Measurements from ENCODE around the gene SBNO2.
"Not testable (repeated sequence)": the region's sequence is repeated elsewhere in the genome, so short reads cannot be mapped to it uniquely, and the experiment has no call there.

The SBNO2 gene

GRCh38 chr19:1129084-1129483, 45.0 kb downstream of the SBNO2 start:
- not testable (repeated sequence) for H3K27me3 ChIP-seq (ENCODE audit: control insufficient read depth, insufficient read depth, low read length); H3K4me3 ChIP-seq (ENCODE audit: low read depth, low read length); H3K9me3 ChIP-seq (ENCODE audit: control insufficient read depth, insufficient read depth, low read depth, low read length); H3K27ac ChIP-seq (ENCODE audit: low read depth, low read length)
- peak overlapping the region; percentile 19 for H3K9ac ChIP-seq (ENCODE audit: low read length)
- H3K4me1 ChIP-seq (ENCODE audit: control insufficient read depth, insufficient read depth, low read length), result peaks cover 25% of the 10 kb centered on the region
- H3K36me3 ChIP-seq (ENCODE audit: control insufficient read depth, insufficient read depth, low read length), result peaks cover 25% of the 10 kb centered on the region

- Histone ChIP-seq H3K36me3 (ENCODE audit: control insufficient read depth, insufficient read depth, low read length) (peaks cover 33% of the 10 kb centered on the region), H3K27ac (ENCODE audit: low read depth, low read length) (no peak overlapping the region), H3K4me1 (ENCODE audit: control insufficient read depth, insufficient read depth, low read length) (peaks cover 25% of the 10 kb centered on the region), H3K4me3 (ENCODE audit: low read depth, low read length) (no peak overlapping the region), H3K27me3 (ENCODE audit: control insufficient read depth, insufficient read depth, low read length) (no peaks in the 10 kb centered on the region), H3K9me3 (ENCODE audit: control insufficient read depth, insufficient read depth, low read depth, low read length) (no peaks in the 10 kb centered on the region), H3K9ac (ENCODE audit: low read length) (no peak overlapping the region)
These were observed 46.0 kb downstream of the SBNO2 start for GRCh38 chr19:1128106-1128505.

GRCh38 chr19:1126984-1127760, 46.9 kb downstream of the SBNO2 start:
- Histone ChIP-seq H3K9me3 (ENCODE audit: control insufficient read depth, insufficient read depth, low read depth, low read length) (no peaks in the 10 kb centered on the region), H3K9ac (ENCODE audit: low read length) (no peak overlapping the region), H3K27ac (ENCODE audit: low read depth, low read length) (no peak overlapping the region), H3K27me3 (ENCODE audit: control insufficient read depth, insufficient read depth, low read length) (no peaks in the 10 kb centered on the region), H3K4me1 (ENCODE audit: control insufficient read depth, insufficient read depth, low read length) (peaks cover 16% of the 10 kb centered on the region), H3K4me3 (ENCODE audit: low read depth, low read length) (no peak overlapping the region), H3K36me3 (ENCODE audit: control insufficient read depth, insufficient read depth, low read length) (peaks cover 38% of the 10 kb centered on the region)

GRCh38 chr19:1125601-1126467, 48.2 kb downstream of the SBNO2 start:
- no peaks in the 10 kb centered on the region for H3K9me3 ChIP-seq (ENCODE audit: control insufficient read depth, insufficient read depth, low read depth, low read length)
- H3K9ac ChIP-seq (ENCODE audit: low read length), result no peak overlapping the region
- H3K27ac ChIP-seq (ENCODE audit: low read depth, low read length), result no peak overlapping the region
- peaks cover 5% of the 10 kb centered on the region; the same call in 1 of the 2 replicates for H3K4me1 ChIP-seq (ENCODE audit: control insufficient read depth, insufficient read depth, low read length)
- no peaks in the 10 kb centered on the region for H3K27me3 ChIP-seq (ENCODE audit: control insufficient read depth, insufficient read depth, low read length)
- no peak overlapping the region for H3K4me3 ChIP-seq (ENCODE audit: low read depth, low read length)
- H3K36me3 ChIP-seq (ENCODE audit: control insufficient read depth, insufficient read depth, low read length), result peaks cover 50% of the 10 kb centered on the region

GRCh38 chr19:1123885-1124677, 50.0 kb downstream of the SBNO2 start:
- Histone ChIP-seq H3K9ac (ENCODE audit: low read length) (no peak overlapping the region), H3K36me3 (ENCODE audit: control insufficient read depth, insufficient read depth, low read length) (peaks cover 67% of the 10 kb centered on the region), H3K9me3 (ENCODE audit: control insufficient read depth, insufficient read depth, low read depth, low read length) (no peaks in the 10 kb centered on the region), H3K27me3 (ENCODE audit: control insufficient read depth, insufficient read depth, low read length) (no peaks in the 10 kb centered on the region), H3K4me1 (ENCODE audit: control insufficient read depth, insufficient read depth, low read length) (peaks cover 5% of the 10 kb centered on the region; the same call in 1 of the 2 replicates), H3K27ac (ENCODE audit: low read depth, low read length) (no peak overlapping the region), H3K4me3 (ENCODE audit: low read depth, low read length) (no peak overlapping the region)

- Histone ChIP-seq H3K27ac (ENCODE audit: low read depth, low read length) (peak overlapping the region; percentile 22; the same call in 1 of the 2 replicates), H3K4me1 (ENCODE audit: control insufficient read depth, insufficient read depth, low read length) (peaks cover 5% of the 10 kb centered on the region; the same call in 1 of the 2 replicates)
These were observed 50.7 kb downstream of the SBNO2 start for GRCh38 chr19:1123381-1123780.

GRCh38 chr19:1122972-1123363, 51.1 kb downstream of the SBNO2 start:
- Histone ChIP-seq H3K36me3 (ENCODE audit: control insufficient read depth, insufficient read depth, low read length) (peaks cover 76% of the 10 kb centered on the region), H3K9me3 (ENCODE audit: control insufficient read depth, insufficient read depth, low read depth, low read length) (no peaks in the 10 kb centered on the region)

More at GRCh38 chr19:1123381-1123780, 50.7 kb downstream of the SBNO2 start:
- peaks cover 74% of the 10 kb centered on the region for H3K36me3 ChIP-seq (ENCODE audit: control insufficient read depth, insufficient read depth, low read length)
- H3K9ac ChIP-seq (ENCODE audit: low read length), result no peak overlapping the region
- H3K27me3 ChIP-seq (ENCODE audit: control insufficient read depth, insufficient read depth, low read length), result no peaks in the 10 kb centered on the region
- H3K4me3 ChIP-seq (ENCODE audit: low read depth, low read length), result no peak overlapping the region
- no peaks in the 10 kb centered on the region for H3K9me3 ChIP-seq (ENCODE audit: control insufficient read depth, insufficient read depth, low read depth, low read length)

GRCh38 chr19:1122021-1122971, 51.8 kb downstream of the SBNO2 start:
- Histone ChIP-seq H3K4me1 (ENCODE audit: control insufficient read depth, insufficient read depth, low read length) (peaks cover 8% of the 10 kb centered on the region; the same call in 1 of the 2 replicates), H3K36me3 (ENCODE audit: control insufficient read depth, insufficient read depth, low read length) (peaks cover 75% of the 10 kb centered on the region), H3K9ac (ENCODE audit: low read length) (no peak overlapping the region)

More at GRCh38 chr19:1122972-1123363, 51.1 kb downstream of the SBNO2 start:
- Histone ChIP-seq H3K4me1 (ENCODE audit: control insufficient read depth, insufficient read depth, low read length) (peaks cover 5% of the 10 kb centered on the region; the same call in 1 of the 2 replicates), H3K4me3 (ENCODE audit: low read depth, low read length) (no peak overlapping the region), H3K27ac (ENCODE audit: low read depth, low read length) (no peak overlapping the region), H3K9ac (ENCODE audit: low read length) (no peak overlapping the region), H3K27me3 (ENCODE audit: control insufficient read depth, insufficient read depth, low read length) (no peaks in the 10 kb centered on the region)

GRCh38 chr19:1121395-1121794, 52.7 kb downstream of the SBNO2 start:
- no peak overlapping the region for H3K9ac ChIP-seq (ENCODE audit: low read length)
- H3K27ac ChIP-seq (ENCODE audit: low read depth, low read length), result no peak overlapping the region
- H3K4me3 ChIP-seq (ENCODE audit: low read depth, low read length), result no peak overlapping the region
- H3K9me3 ChIP-seq (ENCODE audit: control insufficient read depth, insufficient read depth, low read depth, low read length), result no peaks in the 10 kb centered on the region
- peaks cover 72% of the 10 kb centered on the region for H3K36me3 ChIP-seq (ENCODE audit: control insufficient read depth, insufficient read depth, low read length)
- H3K27me3 ChIP-seq (ENCODE audit: control insufficient read depth, insufficient read depth, low read length), result no peaks in the 10 kb centered on the region
- peaks cover 12% of the 10 kb centered on the region; the same call in 1 of the 2 replicates for H3K4me1 ChIP-seq (ENCODE audit: control insufficient read depth, insufficient read depth, low read length)

More at GRCh38 chr19:1122021-1122971, 51.8 kb downstream of the SBNO2 start:
- no peak overlapping the region for H3K27ac ChIP-seq (ENCODE audit: low read depth, low read length)
- H3K4me3 ChIP-seq (ENCODE audit: low read depth, low read length), result no peak overlapping the region
- no peaks in the 10 kb centered on the region for H3K9me3 ChIP-seq (ENCODE audit: control insufficient read depth, insufficient read depth, low read depth, low read length)
- no peaks in the 10 kb centered on the region for H3K27me3 ChIP-seq (ENCODE audit: control insufficient read depth, insufficient read depth, low read length)

All from HUES6 (cell line).